Measurements from ENCODE around the gene MAEA.

DNA sequence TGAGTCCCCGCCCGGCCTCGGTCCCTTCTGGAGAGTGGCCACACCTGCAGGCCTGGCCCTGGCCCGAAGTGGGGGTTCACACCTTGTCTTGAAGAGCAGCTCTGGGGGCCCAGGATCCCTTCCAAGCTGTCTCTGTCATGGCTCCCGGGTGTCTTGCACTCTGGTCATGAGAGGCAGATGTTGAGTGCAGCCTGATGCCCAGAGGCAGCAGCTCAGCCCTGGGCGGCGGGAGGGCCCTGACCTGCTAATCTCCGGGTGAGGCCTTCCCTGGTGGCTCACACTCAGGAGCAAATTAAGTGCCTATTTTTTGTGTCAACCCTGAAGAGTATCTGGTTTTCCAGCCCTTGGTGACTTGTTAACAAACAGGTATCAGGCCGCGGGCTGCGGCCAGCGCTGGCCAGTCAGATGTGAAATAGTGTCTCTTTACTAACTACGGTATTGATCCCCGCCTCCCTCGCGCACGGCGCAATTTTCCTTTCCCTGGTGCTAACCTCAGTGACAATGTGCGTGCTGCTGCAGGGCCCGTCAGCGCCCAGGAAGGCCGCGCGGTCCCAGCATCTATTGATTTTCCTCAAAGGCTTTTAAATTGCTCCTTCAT lies 92.4 kb downstream of the MAEA start:
- TF ChIP-seq SUZ12 (IDR thresholded peaks at IDR 0.05; ENCODE audit: low read length) = no peak
- TF ChIP-seq, protein P1, sequence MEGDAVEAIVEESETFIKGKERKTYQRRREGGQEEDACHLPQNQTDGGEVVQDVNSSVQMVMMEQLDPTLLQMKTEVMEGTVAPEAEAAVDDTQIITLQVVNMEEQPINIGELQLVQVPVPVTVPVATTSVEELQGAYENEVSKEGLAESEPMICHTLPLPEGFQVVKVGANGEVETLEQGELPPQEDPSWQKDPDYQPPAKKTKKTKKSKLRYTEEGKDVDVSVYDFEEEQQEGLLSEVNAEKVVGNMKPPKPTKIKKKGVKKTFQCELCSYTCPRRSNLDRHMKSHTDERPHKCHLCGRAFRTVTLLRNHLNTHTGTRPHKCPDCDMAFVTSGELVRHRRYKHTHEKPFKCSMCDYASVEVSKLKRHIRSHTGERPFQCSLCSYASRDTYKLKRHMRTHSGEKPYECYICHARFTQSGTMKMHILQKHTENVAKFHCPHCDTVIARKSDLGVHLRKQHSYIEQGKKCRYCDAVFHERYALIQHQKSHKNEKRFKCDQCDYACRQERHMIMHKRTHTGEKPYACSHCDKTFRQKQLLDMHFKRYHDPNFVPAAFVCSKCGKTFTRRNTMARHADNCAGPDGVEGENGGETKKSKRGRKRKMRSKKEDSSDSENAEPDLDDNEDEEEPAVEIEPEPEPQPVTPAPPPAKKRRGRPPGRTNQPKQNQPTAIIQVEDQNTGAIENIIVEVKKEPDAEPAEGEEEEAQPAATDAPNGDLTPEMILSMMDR (IDR thresholded peaks at IDR 0.05; ENCODE audit: control extremely low read depth in 1 of 3, insufficient read depth in 1 of 3, low read depth in 1 of 3, low read length in 3 of 3) = no peak
- no peak for TF ChIP-seq SIN3A (conservative IDR thresholded peaks at IDR 0.05 in 1 of 2, IDR thresholded peaks at IDR 0.05 in 1 of 2; ENCODE audit: low read depth in 1 of 2, low read length in 2 of 2)
- no peak for TF ChIP-seq JUND (IDR thresholded peaks at IDR 0.05; ENCODE audit: low read length)
- no peak for TF ChIP-seq SRF (IDR thresholded peaks at IDR 0.05; ENCODE audit: low read depth, low read length)
- no peak for TF ChIP-seq KDM1A (IDR thresholded peaks at IDR 0.05; ENCODE audit: borderline replicate concordance, low read length)
- TF ChIP-seq, protein P2, sequence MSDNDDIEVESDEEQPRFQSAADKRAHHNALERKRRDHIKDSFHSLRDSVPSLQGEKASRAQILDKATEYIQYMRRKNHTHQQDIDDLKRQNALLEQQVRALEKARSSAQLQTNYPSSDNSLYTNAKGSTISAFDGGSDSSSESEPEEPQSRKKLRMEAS (IDR thresholded peaks at IDR 0.05) = no peak
- TF ChIP-seq TAF1 (IDR thresholded peaks at IDR 0.05; ENCODE audit: low read depth, low read length) = no peak
- TF ChIP-seq, protein P3, sequence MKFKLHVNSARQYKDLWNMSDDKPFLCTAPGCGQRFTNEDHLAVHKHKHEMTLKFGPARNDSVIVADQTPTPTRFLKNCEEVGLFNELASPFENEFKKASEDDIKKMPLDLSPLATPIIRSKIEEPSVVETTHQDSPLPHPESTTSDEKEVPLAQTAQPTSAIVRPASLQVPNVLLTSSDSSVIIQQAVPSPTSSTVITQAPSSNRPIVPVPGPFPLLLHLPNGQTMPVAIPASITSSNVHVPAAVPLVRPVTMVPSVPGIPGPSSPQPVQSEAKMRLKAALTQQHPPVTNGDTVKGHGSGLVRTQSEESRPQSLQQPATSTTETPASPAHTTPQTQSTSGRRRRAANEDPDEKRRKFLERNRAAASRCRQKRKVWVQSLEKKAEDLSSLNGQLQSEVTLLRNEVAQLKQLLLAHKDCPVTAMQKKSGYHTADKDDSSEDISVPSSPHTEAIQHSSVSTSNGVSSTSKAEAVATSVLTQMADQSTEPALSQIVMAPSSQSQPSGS (IDR thresholded peaks at IDR 0.05; ENCODE audit: low read length) = no peak

Data from H1 (cell line).